ENCODE measurements around the gene PDE3A.

Gene PDE3A

DNA sequence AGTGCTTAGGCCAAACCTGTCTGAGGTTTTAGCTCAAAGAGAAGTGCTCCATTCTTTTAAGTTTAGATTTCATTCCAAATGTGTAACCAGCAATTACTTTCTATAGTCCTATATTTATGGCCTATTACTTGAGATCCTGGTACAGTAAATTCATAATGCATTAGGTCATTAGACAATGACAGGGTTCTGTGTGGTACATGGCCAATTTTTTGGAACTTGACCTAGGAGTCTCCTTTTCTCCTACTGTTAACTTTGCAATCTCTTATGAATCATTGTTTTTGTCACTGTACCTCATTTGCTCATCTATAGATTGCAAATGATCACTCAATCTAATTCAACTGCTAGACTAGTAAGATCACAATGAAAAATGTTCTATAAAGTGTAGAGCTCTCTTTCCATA is 136.7 kb downstream of the PDE3A start:
- no peak for DNase-seq (ENCODE audit: low read depth, low spot score)
- H3K4me3 ChIP-seq (ENCODE audit: low read length) = no peak overlapping the region
- no peaks in the 10 kb centered on the region for H3K36me3 ChIP-seq (ENCODE audit: control insufficient read depth, insufficient read depth, low read length)
- H3K4me1 ChIP-seq (ENCODE audit: control insufficient read depth, insufficient read depth, low read length) = no peaks in the 10 kb centered on the region
- no peaks in the 10 kb centered on the region for H3K9me3 ChIP-seq (ENCODE audit: control insufficient read depth, insufficient read depth, low read length)
- no peaks in the 10 kb centered on the region for H3K27me3 ChIP-seq (ENCODE audit: control insufficient read depth, insufficient read depth, low read length)
- no peak overlapping the region for H3K27ac ChIP-seq (ENCODE audit: low read length)

DNA sequence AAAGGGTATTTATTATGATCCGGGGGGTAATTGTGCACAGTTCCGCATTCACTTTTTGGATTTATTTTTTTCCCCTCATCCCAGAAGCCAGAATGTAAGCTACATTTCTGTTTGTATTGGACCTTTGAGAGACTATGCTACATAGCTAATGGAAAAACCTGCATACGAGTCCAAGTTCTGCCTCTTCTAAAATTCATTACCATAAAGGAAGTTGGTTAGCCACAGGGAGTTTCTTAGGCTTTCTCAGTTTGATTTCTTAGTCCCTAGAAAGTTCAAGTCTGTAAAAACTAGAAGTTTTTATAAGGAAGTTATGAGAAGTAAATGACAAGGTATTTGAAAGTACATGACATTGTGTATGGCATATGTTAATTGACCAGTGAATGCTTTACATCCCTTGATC is 138.7 kb downstream of the PDE3A start:
- Histone ChIP-seq H3K9me3 (ENCODE audit: control insufficient read depth, insufficient read depth, low read length) (no peaks in the 10 kb centered on the region), H3K27ac (ENCODE audit: low read length) (no peak overlapping the region), H3K27me3 (ENCODE audit: control insufficient read depth, insufficient read depth, low read length) (no peaks in the 10 kb centered on the region), H3K4me1 (ENCODE audit: control insufficient read depth, insufficient read depth, low read length) (no peaks in the 10 kb centered on the region), H3K4me3 (ENCODE audit: low read length) (no peak overlapping the region), H3K36me3 (ENCODE audit: control insufficient read depth, insufficient read depth, low read length) (no peaks in the 10 kb centered on the region)
- WGBS (ENCODE audit: insufficient coverage, insufficient read length) = no CpG with 5 or more reads among the region's 3 CpGs
- no peak for DNase-seq (ENCODE audit: low read depth, low spot score)

DNA sequence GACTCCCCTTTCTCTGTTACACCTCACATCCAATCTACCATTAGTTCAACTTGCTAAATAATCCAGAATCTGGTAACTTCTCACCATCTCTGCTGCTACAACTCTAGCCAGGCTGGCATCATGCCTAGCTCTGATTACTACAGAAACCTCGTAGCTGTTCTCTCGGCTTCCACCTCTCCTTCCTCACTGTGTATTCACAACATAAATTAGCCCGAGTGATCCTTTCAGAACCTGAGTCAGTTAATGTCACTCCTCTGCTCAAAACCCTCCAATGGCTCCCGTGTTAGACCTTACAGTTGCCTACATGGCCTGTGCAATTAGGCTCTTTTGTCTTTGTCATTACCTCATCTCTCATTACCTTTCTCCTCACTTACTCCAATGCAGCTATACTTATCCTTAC is 139.4 kb downstream of the PDE3A start:
- H3K9me3 ChIP-seq (ENCODE audit: control insufficient read depth, insufficient read depth, low read length) = no peaks in the 10 kb centered on the region
- H3K4me3 ChIP-seq (ENCODE audit: low read length) = no peak overlapping the region
- H3K4me1 ChIP-seq (ENCODE audit: control insufficient read depth, insufficient read depth, low read length) = no peaks in the 10 kb centered on the region
- H3K27me3 ChIP-seq (ENCODE audit: control insufficient read depth, insufficient read depth, low read length) = no peaks in the 10 kb centered on the region
- WGBS (ENCODE audit: insufficient coverage, insufficient read length) = no CpG with 5 or more reads among the region's 4 CpGs
- no peak for DNase-seq (ENCODE audit: low read depth, low spot score)
- H3K27ac ChIP-seq (ENCODE audit: low read length) = no peak overlapping the region
- H3K36me3 ChIP-seq (ENCODE audit: control insufficient read depth, insufficient read depth, low read length) = no peaks in the 10 kb centered on the region

DNA sequence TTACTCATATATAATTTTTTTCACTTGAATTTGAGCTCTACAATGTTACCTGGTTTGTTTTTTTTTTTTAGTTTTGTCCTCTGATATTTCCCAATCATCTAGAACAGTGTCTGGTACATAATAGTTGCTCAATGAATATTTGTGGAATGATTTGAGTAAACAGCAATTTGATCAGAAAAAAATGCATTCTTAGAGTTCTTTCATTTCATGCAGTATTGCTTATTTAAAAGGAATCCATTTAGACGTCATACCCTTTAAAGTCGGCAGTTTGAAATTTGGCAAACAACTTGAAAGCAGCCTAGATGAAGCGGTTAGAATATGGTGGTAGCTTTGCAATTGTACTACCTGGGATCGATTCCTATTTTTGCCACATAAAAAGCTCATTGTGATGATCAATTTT is 140.0 kb downstream of the PDE3A start:
- Histone ChIP-seq H3K4me3 (ENCODE audit: low read length) (no peak overlapping the region), H3K9me3 (ENCODE audit: control insufficient read depth, insufficient read depth, low read length) (no peaks in the 10 kb centered on the region), H3K36me3 (ENCODE audit: control insufficient read depth, insufficient read depth, low read length) (no peaks in the 10 kb centered on the region), H3K27me3 (ENCODE audit: control insufficient read depth, insufficient read depth, low read length) (no peaks in the 10 kb centered on the region), H3K27ac (ENCODE audit: low read length) (no peak overlapping the region), H3K4me1 (ENCODE audit: control insufficient read depth, insufficient read depth, low read length) (no peaks in the 10 kb centered on the region)
- DNase-seq (ENCODE audit: low read depth, low spot score) = no peak
- no CpG with 5 or more reads among the region's 4 CpGs for WGBS (ENCODE audit: insufficient coverage, insufficient read length)

DNA sequence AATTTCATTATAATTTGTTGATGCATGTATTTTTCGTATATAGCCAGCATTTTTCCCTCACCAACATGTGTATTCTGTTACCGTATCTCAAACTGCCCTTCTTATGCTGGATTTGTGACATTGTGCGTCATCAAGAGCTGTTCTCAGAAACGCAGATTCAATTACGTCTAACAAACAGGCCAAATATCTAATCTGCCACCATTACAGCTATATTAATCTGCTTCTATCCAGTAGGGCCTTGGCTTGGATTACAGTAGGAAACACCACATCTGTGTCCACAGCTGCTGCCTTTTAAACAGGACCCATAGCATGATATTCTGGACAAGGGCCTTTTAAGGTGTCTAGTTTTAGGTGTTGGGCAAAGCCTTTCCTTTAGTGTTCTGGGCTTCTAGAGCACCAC is 140.6 kb downstream of the PDE3A start:
- Histone ChIP-seq H3K27ac (ENCODE audit: low read length) (no peak overlapping the region), H3K36me3 (ENCODE audit: control insufficient read depth, insufficient read depth, low read length) (no peaks in the 10 kb centered on the region), H3K9me3 (ENCODE audit: control insufficient read depth, insufficient read depth, low read length) (no peaks in the 10 kb centered on the region), H3K27me3 (ENCODE audit: control insufficient read depth, insufficient read depth, low read length) (no peaks in the 10 kb centered on the region), H3K4me3 (ENCODE audit: low read length) (no peak overlapping the region), H3K4me1 (ENCODE audit: control insufficient read depth, insufficient read depth, low read length) (no peaks in the 10 kb centered on the region)
- WGBS (ENCODE audit: insufficient coverage, insufficient read length) = no CpG with 5 or more reads among the region's 5 CpGs
- no peak for DNase-seq (ENCODE audit: low read depth, low spot score)

DNA sequence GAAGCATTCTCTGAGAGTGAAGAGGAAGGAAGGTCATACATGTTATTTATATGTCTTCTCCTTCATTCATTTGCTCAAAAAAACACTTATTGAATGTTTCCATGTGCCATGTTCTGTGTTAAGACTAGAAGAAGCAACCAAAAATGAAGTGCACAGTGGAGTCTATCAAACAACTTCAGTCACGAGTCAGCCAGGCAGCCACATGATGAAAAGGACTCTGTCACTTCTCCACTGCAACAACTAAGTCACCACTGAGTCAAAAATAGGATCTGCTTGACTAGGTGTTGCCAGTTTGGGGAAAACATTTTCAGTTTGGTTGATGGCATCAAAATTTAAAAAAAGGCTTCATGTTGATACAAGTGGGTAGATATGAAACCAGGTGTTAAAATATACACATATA is 142.5 kb downstream of the PDE3A start:
- DNase-seq (ENCODE audit: low read depth, low spot score) = no peak
- Histone ChIP-seq H3K27me3 (ENCODE audit: control insufficient read depth, insufficient read depth, low read length) (no peaks in the 10 kb centered on the region), H3K9me3 (ENCODE audit: control insufficient read depth, insufficient read depth, low read length) (no peaks in the 10 kb centered on the region), H3K36me3 (ENCODE audit: control insufficient read depth, insufficient read depth, low read length) (no peaks in the 10 kb centered on the region), H3K4me3 (ENCODE audit: low read length) (no peak overlapping the region), H3K4me1 (ENCODE audit: control insufficient read depth, insufficient read depth, low read length) (no peaks in the 10 kb centered on the region), H3K27ac (ENCODE audit: low read length) (no peak overlapping the region)
- WGBS (ENCODE audit: insufficient coverage, insufficient read length) = no CpG with 5 or more reads among the region's 1 CpG

DNA sequence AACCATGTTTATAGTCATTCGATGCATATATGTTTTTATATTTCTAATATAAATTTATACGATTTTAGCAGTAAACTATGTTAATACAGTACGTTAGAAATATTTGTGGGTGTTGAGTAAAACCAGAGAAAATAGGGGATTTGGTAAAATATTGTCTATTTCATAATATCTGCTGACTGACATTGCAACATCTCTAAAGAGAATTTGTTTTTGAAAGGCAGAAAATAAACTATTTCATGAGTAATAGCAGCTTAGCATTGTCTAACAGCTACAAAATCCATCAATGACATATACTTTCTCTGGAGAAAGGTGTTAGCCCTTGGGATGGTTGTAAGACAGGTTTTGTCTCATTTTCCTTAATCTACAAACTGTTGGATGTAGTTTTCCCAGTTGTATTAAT is 144.9 kb downstream of the PDE3A start:
- Histone ChIP-seq H3K27ac (ENCODE audit: low read length) (no peak overlapping the region), H3K9me3 (ENCODE audit: control insufficient read depth, insufficient read depth, low read length) (no peaks in the 10 kb centered on the region), H3K4me3 (ENCODE audit: low read length) (no peak overlapping the region), H3K36me3 (ENCODE audit: control insufficient read depth, insufficient read depth, low read length) (no peaks in the 10 kb centered on the region), H3K4me1 (ENCODE audit: control insufficient read depth, insufficient read depth, low read length) (no peaks in the 10 kb centered on the region), H3K27me3 (ENCODE audit: control insufficient read depth, insufficient read depth, low read length) (no peaks in the 10 kb centered on the region)
- 100% methylated on average over 2 of the region's 3 CpGs for WGBS (ENCODE audit: insufficient coverage, insufficient read length)
- no peak for DNase-seq (ENCODE audit: low read depth, low spot score)

DNA sequence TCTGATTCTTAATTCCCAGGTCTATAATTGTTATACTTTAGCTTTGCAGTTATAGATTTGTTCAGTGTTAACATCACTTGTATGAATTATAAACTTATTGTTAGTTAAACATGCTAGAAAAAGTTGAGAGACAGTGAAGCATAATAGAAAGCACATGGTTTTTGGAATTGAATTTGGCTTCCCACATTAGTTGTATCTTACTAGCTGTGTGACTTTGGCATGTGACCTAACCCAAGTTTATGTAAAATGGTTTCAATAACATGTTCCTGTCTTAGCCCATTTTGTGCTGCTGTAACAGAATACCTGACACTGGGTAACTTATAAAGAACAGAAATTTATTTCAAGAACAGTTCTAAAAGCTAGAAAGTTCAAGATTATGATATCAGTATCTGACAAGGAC is 146.3 kb downstream of the PDE3A start:
- Histone ChIP-seq H3K36me3 (ENCODE audit: control insufficient read depth, insufficient read depth, low read length) (no peaks in the 10 kb centered on the region), H3K27me3 (ENCODE audit: control insufficient read depth, insufficient read depth, low read length) (no peaks in the 10 kb centered on the region), H3K4me3 (ENCODE audit: low read length) (no peak overlapping the region), H3K27ac (ENCODE audit: low read length) (no peak overlapping the region), H3K9me3 (ENCODE audit: control insufficient read depth, insufficient read depth, low read length) (no peaks in the 10 kb centered on the region), H3K4me1 (ENCODE audit: control insufficient read depth, insufficient read depth, low read length) (no peaks in the 10 kb centered on the region)
- no peak for DNase-seq (ENCODE audit: low read depth, low spot score)

DNA sequence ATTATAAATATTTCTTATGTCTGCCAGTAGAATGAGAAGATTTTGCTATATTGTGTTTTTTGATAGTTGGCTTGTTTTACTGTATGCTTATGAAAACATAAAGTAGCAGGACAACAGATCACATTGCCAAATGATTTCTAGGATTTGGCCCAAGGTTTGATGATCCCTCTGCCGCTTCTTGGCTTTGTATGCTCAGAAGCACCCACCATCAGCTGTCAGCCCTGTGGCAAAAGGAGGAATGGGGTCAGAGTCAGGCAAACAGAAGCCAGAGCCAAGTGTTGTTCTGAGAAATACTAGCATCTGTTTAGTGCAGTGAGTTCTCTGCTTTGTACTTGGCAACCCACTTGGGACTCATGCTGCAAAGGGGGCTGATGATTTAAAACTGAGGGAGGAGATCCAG is 152.2 kb downstream of the PDE3A start:
- Histone ChIP-seq H3K27me3 (ENCODE audit: control insufficient read depth, insufficient read depth, low read length) (no peaks in the 10 kb centered on the region), H3K9me3 (ENCODE audit: control insufficient read depth, insufficient read depth, low read length) (no peaks in the 10 kb centered on the region), H3K36me3 (ENCODE audit: control insufficient read depth, insufficient read depth, low read length) (no peaks in the 10 kb centered on the region), H3K4me3 (ENCODE audit: low read length) (no peak overlapping the region), H3K27ac (ENCODE audit: low read length) (no peak overlapping the region), H3K4me1 (ENCODE audit: control insufficient read depth, insufficient read depth, low read length) (no peaks in the 10 kb centered on the region)
- DNase-seq (ENCODE audit: low read depth, low spot score) = no peak
- WGBS (ENCODE audit: insufficient coverage, insufficient read length) = no CpG with 5 or more reads among the region's 1 CpG

DNA sequence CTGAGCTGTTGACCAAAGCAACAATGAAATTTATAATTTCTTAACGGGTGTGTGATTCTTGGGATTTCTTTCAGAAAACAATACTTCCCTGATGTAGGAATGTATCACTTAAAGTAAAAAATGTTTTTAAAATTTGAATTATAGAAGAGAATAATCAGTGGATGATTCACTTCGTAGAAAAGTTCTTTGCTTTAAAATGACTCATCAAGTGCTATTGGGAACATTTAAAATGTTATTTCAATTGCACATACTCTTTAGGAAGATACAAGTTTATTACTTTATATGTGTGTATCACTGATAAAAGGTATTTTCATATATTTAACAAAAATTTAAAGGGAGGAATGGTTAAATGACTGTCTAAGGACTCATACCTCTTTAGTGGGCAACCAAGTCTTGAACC is 155.3 kb downstream of the PDE3A start:
- WGBS (ENCODE audit: insufficient coverage, insufficient read length) = 100% methylated on average over 1 of the region's 2 CpGs
- no peaks in the 10 kb centered on the region for H3K4me1 ChIP-seq (ENCODE audit: control insufficient read depth, insufficient read depth, low read length)
- H3K4me3 ChIP-seq (ENCODE audit: low read length) = no peak overlapping the region
- H3K9me3 ChIP-seq (ENCODE audit: control insufficient read depth, insufficient read depth, low read length) = no peaks in the 10 kb centered on the region
- DNase-seq (ENCODE audit: low read depth, low spot score) = no peak
- no peaks in the 10 kb centered on the region for H3K27me3 ChIP-seq (ENCODE audit: control insufficient read depth, insufficient read depth, low read length)
- H3K27ac ChIP-seq (ENCODE audit: low read length) = no peak overlapping the region
- H3K36me3 ChIP-seq (ENCODE audit: control insufficient read depth, insufficient read depth, low read length) = no peaks in the 10 kb centered on the region

DNA sequence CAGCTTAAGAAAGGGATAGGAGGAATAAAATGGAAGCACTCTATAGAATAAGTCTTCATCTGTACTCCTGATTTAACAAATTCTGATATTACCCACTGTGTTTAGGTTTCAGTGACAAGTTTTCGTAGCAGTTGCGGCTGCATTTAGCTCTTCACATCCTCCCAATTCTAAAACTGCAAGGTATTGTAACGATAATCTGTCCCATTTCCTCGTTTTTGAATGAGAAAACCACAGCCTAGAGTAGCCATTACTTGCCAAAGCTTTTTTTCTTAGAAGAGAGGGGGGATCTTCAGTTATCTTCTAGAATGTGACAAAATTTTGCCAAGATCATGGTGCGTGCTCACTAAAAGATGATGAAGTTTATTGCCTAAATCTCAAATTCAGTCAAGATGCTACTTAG is 155.8 kb downstream of the PDE3A start:
- H3K27ac ChIP-seq (ENCODE audit: low read length) = no peak overlapping the region
- no CpG with 5 or more reads among the region's 5 CpGs for WGBS (ENCODE audit: insufficient coverage, insufficient read length)

More for the DNA sequence above, 155.8 kb downstream of the PDE3A start:
- Histone ChIP-seq H3K27me3 (ENCODE audit: control insufficient read depth, insufficient read depth, low read length) (no peaks in the 10 kb centered on the region), H3K36me3 (ENCODE audit: control insufficient read depth, insufficient read depth, low read length) (no peaks in the 10 kb centered on the region), H3K4me1 (ENCODE audit: control insufficient read depth, insufficient read depth, low read length) (no peaks in the 10 kb centered on the region), H3K4me3 (ENCODE audit: low read length) (no peak overlapping the region), H3K9me3 (ENCODE audit: control insufficient read depth, insufficient read depth, low read length) (no peaks in the 10 kb centered on the region)
- peak; percentile 5 for DNase-seq (ENCODE audit: low read depth, low spot score)
